HG02870 (cell line): ENCODE measurements around the gene SLC37A2.
"Not testable (repeated sequence)": the region's sequence is repeated elsewhere in the genome, so short reads cannot be mapped to it uniquely, and the experiment has no call there.

Experiments used
- ATAC-seq: cut with Tn5 transposase; IDR thresholded peaks from one replicate; pipeline ENCODE4 v1.9.1; 2021; ENCODE audit warnings: mild to moderate bottlenecking, moderate library complexity; ENCODE audit not compliant: unreplicated experiment

SLC37A2 gene

DNA sequence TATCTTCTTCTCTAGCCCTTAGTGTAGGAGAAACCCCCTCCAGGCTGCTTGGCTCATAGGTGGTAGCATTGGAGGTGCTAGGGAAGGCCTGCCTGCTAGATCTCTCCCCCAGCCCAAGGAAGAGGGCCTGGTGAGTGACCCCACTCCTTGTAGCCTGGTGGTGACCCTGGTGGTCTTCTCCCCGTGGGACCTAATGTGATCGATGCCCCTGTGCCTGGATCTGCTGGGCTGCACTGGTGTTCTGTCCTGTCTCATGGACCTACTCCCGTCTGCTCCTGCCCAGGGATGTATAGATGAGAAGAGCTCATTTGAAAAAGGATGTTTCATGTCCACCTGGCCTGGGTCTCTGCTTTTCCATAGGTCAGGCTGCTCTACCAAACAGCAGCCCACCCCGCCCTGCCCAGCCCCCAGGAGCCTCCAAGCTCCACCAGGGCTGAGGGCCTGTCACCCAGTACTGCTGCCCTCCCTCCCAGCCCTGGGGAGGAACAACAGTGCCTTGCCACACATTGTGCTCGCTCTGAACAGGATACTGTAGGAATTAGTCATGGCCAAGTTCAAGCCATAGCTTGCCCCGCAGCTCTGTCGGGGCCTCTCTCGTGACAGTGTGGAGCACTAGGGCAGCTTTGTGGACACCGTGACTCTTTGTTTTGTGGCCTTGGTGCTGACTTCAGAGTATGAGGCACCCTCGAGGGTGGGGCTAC, 19.7 kb downstream of the SLC37A2 start:
- ATAC-seq, result no peak

DNA sequence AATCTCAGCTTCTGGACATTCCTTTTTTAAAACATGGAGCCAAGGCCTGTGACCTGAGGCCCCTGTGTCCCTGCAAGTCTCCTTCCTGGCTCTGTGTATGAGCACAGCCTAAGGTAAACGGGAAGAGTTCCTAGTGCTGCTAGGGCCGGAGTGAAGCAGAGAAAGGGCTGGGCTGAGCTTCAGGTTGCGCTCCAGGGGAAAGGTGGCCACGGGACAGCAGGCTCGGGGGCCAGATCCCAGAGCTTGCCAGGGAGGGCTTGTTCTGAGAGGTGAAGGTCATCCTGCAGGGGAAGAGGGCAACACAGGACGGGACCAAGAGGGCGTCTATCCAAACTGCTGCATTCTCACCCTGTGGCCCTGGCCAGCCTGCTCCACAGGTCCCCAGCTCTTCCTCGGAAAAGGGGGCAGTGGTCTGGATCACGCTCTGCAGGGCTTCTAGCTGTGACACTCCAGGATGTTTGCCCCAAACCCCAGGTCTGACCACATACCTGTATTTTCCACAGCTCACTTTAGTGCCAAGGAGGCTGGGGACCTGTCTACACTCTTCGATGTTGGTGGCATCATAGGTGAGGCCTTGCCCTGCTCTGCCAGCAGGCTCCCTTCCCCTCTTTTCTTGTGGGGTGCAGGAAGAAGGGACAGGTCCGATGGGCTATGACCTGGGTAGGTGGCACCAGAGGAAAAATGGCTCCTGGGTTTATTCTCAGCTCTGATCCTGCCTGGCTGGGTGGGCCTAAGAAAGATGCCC, 20.4 kb downstream of the SLC37A2 start:
- ATAC-seq, result no peak

DNA sequence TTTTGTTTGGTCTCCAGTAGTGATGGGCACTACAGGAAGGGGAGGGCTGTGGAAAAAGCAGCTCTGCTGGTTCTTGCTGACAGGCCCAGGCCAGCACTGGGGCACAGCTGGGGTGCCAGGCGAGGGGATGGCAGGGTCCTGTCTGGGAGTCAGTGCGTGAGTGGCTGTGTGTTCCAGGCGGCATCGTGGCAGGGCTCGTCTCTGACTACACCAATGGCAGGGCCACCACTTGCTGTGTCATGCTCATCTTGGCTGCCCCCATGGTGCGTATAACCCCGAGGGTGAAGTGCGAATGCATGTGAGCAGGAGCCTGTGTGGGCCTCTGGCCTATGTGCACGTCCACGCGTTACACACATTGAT, 20.9 kb downstream of the SLC37A2 start:
- no peak for ATAC-seq

GRCh38 chr11:125084761-125085231, 21.7 kb downstream of the SLC37A2 start:
- no peak for ATAC-seq

- no peak for ATAC-seq
These were observed 22.4 kb downstream of the SLC37A2 start for GRCh38 chr11:125085301-125086081.

DNA sequence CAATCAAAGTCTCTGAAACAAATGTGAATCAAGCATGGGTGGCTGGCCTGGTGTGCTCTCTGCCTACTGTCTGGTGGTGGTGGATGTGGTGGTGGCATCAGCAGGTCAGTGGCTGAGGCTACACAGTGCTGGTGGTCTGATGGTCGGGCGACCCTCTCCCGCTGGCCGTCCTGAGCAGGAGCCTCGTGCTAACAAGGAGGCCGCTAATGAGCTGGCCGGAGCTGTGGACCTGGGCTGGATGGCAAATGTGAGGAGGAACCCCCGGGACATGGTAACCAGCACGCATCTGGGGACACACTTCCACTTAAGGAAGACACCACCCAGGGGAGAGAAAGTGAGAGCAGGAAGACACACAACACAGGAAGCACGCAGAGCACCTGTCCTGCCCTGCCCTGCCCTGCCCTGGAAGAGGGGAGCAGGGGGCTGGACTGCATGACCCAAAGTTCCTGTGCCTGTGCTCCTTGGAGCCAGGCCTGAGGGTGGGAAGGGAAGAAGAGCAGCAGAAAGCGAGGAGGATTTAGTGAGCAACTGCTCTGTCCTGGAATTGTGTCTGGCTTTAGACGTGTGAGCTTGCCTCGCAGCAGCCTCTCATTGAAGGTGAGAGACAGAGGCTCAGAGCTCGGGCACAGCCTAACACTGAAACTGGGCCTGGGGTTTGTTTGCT, 23.7 kb downstream of the SLC37A2 start:
- no peak for ATAC-seq

GRCh38 chr11:125088123-125088522, 25.0 kb downstream of the SLC37A2 start:
- ATAC-seq, result no peak

DNA sequence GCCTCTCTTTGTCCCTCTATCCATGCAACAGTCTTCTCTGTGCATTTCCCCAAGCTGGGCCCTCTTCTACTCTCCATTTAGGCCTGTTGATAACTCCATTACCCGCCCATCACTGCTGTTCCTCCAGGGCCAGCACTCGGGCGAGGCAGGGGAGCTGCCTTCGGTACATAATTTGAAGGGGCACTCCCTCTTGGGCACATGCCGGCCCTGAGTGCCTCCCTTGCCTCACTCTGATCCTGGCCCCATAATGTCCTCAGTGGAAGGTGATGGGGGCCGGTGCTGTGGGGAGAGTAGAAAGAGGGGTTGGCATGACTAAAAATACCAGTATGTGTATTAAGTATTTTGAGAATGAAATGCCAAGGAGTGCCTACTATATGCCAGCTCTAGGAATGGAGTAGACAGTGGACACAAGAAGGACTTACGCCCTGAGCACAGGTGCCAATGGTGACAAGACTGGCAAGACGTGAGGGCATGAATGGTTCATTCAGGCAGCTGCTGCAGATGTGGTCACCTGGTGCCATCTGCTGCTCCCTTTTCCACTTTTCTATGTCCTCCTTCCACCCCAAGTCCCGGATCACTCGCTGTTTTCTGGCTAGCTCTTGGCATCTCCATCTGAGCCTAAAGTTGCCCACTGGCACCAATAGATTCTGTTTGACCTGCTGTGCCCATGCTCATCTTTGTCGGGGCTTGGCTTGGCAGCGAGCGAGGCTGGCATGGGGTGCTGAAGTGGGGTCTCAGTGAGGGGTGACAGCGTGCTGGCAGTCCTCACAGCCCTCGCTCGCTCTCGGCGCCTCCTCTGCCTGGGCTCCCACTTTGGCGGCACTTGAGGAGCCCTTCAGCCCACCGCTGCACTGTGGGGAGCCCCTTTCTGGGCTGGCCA, 25.7 kb downstream of the SLC37A2 start:
- no peak for ATAC-seq

- ATAC-seq, result not testable (repeated sequence)
These were observed 26.4 kb downstream of the SLC37A2 start for GRCh38 chr11:125089481-125089880.

GRCh38 chr11:125090151-125090550, 27.0 kb downstream of the SLC37A2 start:
- not testable (repeated sequence) for ATAC-seq

DNA sequence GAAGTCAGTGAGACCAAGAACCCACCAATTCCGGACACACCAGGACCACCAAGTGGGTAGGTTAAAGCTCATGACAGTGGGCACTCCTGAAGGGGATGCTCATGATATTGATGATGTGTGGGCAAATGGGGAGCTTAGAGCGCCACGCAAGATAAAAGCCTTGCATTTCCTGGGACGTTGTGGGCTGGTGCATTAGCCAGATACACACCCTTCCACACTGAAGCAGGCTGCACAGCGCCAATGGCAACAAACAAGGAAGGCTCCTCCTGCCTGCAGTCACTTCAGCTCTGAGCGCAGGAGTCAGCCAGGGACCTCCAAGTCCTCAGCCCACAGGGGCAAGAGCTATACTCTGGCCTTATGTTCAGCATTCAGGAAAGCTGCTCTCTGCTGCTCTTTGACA, 27.7 kb downstream of the SLC37A2 start:
- ATAC-seq, result no peak

DNA sequence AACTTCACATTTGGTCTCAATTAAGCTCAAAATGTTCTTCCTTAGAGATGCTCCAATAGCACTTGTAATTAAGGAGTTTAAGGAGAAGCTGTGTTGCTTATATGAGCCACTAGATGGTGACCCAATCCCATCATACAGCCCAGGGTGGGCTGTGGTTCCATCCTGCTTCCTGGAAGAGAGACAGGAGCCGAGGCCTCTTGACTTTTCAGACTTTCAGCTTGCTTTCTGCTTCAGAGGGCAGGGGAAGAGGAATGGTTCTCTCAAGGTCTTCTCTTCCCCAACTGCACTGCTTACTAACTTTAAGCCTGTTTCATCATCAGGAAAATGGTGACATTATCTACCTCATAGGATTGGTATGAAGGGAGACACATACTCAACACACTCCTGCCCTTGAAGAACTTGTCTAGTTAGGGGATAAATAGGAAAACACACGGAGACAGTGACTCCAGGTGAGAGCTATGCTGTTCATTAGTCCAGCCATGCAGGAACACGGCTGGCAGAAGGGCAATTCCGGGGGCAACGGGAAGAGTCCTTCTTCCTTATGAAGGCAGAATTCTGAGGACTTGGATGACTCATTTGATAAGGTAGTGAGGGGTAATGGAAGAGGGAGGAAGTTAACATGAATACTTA, 28.3 kb downstream of the SLC37A2 start:
- ATAC-seq, result no peak

- ATAC-seq, result no peak
These were observed 29.0 kb downstream of the SLC37A2 start for GRCh38 chr11:125091877-125092664.

DNA sequence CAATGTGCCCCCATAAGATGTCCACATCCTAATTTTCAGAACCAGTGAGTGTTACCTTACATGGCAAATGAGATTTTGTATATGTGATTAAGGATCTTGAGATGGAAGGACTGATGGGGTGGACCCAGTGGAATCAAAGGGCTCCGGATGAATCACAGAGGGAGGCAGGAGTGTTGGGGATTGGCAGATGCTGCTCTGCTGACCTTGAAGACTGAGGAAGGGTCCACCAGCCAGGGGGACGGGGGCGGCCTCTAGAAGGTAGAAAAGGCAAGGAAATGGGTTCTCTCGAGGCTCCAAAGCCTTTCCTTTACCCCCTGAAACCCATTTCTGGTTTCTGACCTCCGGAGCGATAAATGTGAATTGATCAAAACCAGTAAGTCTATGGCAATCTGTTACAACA, 29.6 kb downstream of the SLC37A2 start:
- ATAC-seq, result no peak

DNA sequence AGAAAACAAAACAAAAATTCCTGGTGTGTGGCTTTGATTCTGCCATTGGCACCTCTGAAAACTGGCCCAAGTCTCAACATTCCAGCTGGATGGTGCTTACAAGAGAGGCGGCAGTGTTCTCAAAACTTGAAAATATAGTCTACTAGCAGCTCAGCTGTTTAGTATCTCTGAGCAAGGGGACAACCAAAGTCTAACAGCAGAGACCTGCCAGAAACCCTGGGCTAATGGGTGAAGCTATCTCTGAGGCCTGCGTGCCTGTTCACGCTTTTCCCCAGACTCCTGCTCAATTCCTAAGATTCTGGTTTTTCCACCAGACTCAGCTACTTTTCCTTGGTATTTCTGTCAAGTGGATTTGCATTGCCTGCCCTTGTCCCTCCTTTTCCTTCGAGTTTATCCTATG, 30.4 kb downstream of the SLC37A2 start:
- no peak for ATAC-seq

DNA sequence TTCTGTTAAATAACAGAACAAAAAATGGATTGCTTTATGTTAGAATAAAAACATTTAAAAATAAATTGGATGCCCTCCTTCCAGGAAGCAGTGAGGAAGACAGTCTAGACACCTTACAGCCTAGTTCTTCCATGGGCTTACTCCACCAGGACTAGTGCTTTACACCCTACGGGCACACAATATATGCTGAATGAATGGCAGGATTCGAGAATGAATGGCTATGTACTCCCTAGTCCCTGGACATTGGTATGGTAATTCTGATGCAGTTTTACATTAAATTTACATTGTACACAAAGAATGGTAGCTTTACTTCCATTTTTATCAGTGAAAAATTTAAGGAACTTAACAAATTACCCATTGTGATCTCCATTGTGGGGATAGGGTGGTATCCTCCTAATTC, 31.6 kb downstream of the SLC37A2 start:
- no peak for ATAC-seq

DNA sequence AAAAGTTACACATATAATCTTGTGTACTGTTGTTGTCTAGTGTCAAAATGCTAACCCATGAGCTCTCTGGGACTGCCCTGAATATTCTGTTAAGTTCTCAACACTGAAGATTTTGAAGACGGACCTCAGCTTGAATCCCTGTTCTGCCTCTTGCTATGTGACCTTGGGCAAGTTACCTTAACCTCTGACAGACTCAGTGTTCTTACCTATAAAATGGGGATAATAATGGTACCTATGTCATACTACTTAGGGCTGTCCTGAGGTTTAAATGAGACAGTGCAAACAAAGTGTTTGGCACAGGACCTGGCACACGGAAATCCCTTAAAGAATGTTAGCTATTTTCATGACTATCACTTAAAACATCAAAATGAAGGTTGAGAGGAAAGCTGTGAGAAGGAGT, 37.0 kb downstream of the SLC37A2 start:
- ATAC-seq, result no peak

- no peak for ATAC-seq
These were observed 38.5 kb downstream of the SLC37A2 start for GRCh38 chr11:125101596-125101995.

DNA sequence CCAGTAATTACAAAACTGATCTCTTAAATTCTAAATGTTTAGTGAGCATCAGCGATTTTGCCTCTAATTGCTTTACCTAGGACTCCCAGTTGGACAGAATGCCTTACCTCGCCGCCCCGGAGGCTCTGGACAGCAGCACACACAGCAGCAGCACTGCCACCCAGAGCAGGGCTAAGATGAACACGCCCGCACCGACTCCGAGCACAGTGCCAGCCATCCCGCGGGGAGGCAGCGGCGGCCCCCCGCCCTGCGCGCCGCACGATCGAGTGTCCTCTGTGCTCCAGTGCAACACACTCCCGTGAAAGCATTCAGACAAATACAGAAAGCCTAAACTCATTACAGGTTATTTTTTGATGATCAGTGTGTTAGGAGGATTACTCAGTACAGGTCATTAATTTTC, 38.9 kb downstream of the SLC37A2 start:
- ATAC-seq, result no peak
